ENCODE results near the gene CCDC88C. TPM values are rescaled to one million over a fixed set of nuclear protein-coding genes. Genes with fewer than 3 reads are reported as not detected.

Gene CCDC88C
- polyA plus RNA-seq, 2 of the 4 experiments (the other 2 are of a cell fraction) = 2.9 to 3.7 TPM

- Histone ChIP-seq H3K4me3 (no peak overlapping the region), H3K27ac (no peak overlapping the region), H3K4me2 (no peak overlapping the region), H3K9me3 (no peaks in the 10 kb centered on the region), H3K4me1 (no peaks in the 10 kb centered on the region)
- no peak for ATAC-seq
- FAIRE-seq = no peak
- 92% methylated on average over 5 of the region's 5 CpGs for WGBS (ENCODE audit: missing lambda C conversion rate)
- ChIA-PET POLR2A (no interaction called here), CTCF (no interaction called here)
- DNase-seq (ENCODE audit: low read depth in 1 of 2, low spot score in 1 of 2) = no peak
- TF ChIP-seq CTCF (IDR thresholded peaks at IDR 0.05) (no peak), SREBF2 (IDR thresholded peaks at IDR 0.05) (no peak), CHD4 (IDR thresholded peaks at IDR 0.05; ENCODE audit: borderline replicate concordance) (no peak), HEYL (CRISPR knock-in tag; IDR thresholded peaks at IDR 0.05) (no peak), RARB (CRISPR knock-in tag; IDR thresholded peaks at IDR 0.05) (no peak), HOXB13 (CRISPR knock-in tag; IDR thresholded peaks at IDR 0.05; ENCODE audit: low read depth) (no peak)
Measured at GRCh38 chr14:91458612-91459011, 41.0 kb upstream of the CCDC88C start.

GRCh38 chr14:91456283-91456682, 38.7 kb upstream of the CCDC88C start:
- POLR2A ChIA-PET = no interaction called here
- CTCF ChIA-PET = no interaction called here
- no peak for DNase-seq (ENCODE audit: low read depth in 1 of 2, low spot score in 1 of 2)

GRCh38 chr14:91454580-91454979, 37.0 kb upstream of the CCDC88C start:
- ChIA-PET CTCF (interaction anchor here (0.9 kb wide), 1 partner anchor 9 kb away, joined by 3 read pairs; no protein-coding TSS in a partner anchor), POLR2A (no interaction called here)
- Histone ChIP-seq H3K4me3 (no peak overlapping the region), H3K4me2 (no peak overlapping the region), H3K27ac (no peak overlapping the region), H3K9me3 (no peaks in the 10 kb centered on the region), H3K4me1 (no peaks in the 10 kb centered on the region)
- no peak for FAIRE-seq
- DNase-seq (ENCODE audit: low read depth in 1 of 2, low spot score in 1 of 2) = no peak
- TF ChIP-seq HEYL (CRISPR knock-in tag; IDR thresholded peaks at IDR 0.05) = no peak
- TF ChIP-seq FOSL2 (IDR thresholded peaks at IDR 0.05) = no peak
- no peak for TF ChIP-seq FOSL2 (CRISPR knock-in tag; IDR thresholded peaks at IDR 0.05)
- TF ChIP-seq CHD2 (IDR thresholded peaks at IDR 0.05; ENCODE audit: low read length, partially characterized antibody) = no peak
- no peak for TF ChIP-seq JUNB (IDR thresholded peaks at IDR 0.05)
- TF ChIP-seq RNF2 (IDR thresholded peaks at IDR 0.05; ENCODE audit: borderline replicate concordance, low read depth) = no peak
- no peak for TF ChIP-seq JUN (IDR thresholded peaks at IDR 0.05)
- no peak for TF ChIP-seq HOXB13 (CRISPR knock-in tag; IDR thresholded peaks at IDR 0.05; ENCODE audit: low read depth)
- TF ChIP-seq MAZ (IDR thresholded peaks at IDR 0.05; ENCODE audit: borderline replicate concordance, low read depth, low read length) = no peak
- no peak for TF ChIP-seq CBX2 (IDR thresholded peaks at IDR 0.05; ENCODE audit: borderline replicate concordance, low read depth)
- no peak for TF ChIP-seq POLR2AphosphoS2 (conservative IDR thresholded peaks at IDR 0.05; ENCODE audit: low read length)
- no peak for TF ChIP-seq PHF8 (IDR thresholded peaks at IDR 0.05; ENCODE audit: borderline replicate concordance, low read depth)
- TF ChIP-seq ELK1 (IDR thresholded peaks at IDR 0.05; ENCODE audit: low read depth, low read length) = no peak
- no peak for TF ChIP-seq BCL3 (IDR thresholded peaks at IDR 0.05)
- TF ChIP-seq NR3C1 (IDR thresholded peaks at IDR 0.05) = no peak
- 83% methylated on average over 3 of the region's 3 CpGs for WGBS (ENCODE audit: missing lambda C conversion rate)
- ATAC-seq = no peak

More at GRCh38 chr14:91456283-91456682, 38.7 kb upstream of the CCDC88C start:
- H3K9me3 ChIP-seq = no peaks in the 10 kb centered on the region
- TF ChIP-seq RAD21 (conservative IDR thresholded peaks at IDR 0.05 in 1 of 2, IDR thresholded peaks at IDR 0.05 in 1 of 2) = no peak
- TF ChIP-seq PHF8 (IDR thresholded peaks at IDR 0.05; ENCODE audit: borderline replicate concordance, low read depth) = no peak
- no peak for TF ChIP-seq NPAS2 (CRISPR knock-in tag; IDR thresholded peaks at IDR 0.05; ENCODE audit: borderline replicate concordance)
- no peak for TF ChIP-seq HOXB13 (CRISPR knock-in tag; IDR thresholded peaks at IDR 0.05; ENCODE audit: low read depth)
- no peak for TF ChIP-seq POLR2A (IDR thresholded peaks at IDR 0.05; ENCODE audit: low read length)
- TF ChIP-seq HOXA7 (CRISPR knock-in tag; IDR thresholded peaks at IDR 0.05) = no peak
- no peak for TF ChIP-seq NR3C1 (IDR thresholded peaks at IDR 0.05)
- no peak for TF ChIP-seq HES2 (IDR thresholded peaks at IDR 0.05)
- WGBS (ENCODE audit: missing lambda C conversion rate) = 89% methylated on average over 1 of the region's 1 CpG
- H3K4me2 ChIP-seq = no peak overlapping the region
- no peak overlapping the region for H3K27ac ChIP-seq
- FAIRE-seq (no peak), ATAC-seq (no peak)
- no peaks in the 10 kb centered on the region for H3K4me1 ChIP-seq
- H3K4me3 ChIP-seq = no peak overlapping the region

Measured in A549 (cell line).